Measurements from ENCODE around the gene WDR77. TPM values are rescaled to one million over a fixed set of nuclear protein-coding genes. Genes with fewer than 3 reads are reported as not detected.

The WDR77 gene
- total RNA-seq, 2 experiments from 2014 or later, result 12.4 to 15.1 TPM

- Mint-ChIP-seq H3K27me3 (no peaks in the 10 kb centered on the region), H3K4me3 (no peak overlapping the region), H3K4me1 (ENCODE audit: low read depth) (peaks cover 8% of the 10 kb centered on the region), H3K9me3 (no peaks in the 10 kb centered on the region), H3K36me3 (ENCODE audit: low read depth) (no peaks in the 10 kb centered on the region), H3K27ac (no peak overlapping the region)
- intact Hi-C loops (cut with DNase I, micrococcal nuclease), result no loop called here
- ChIA-PET POLR2A (no interaction called here), CTCF (interaction anchor here (0.5 kb wide), 1 partner anchor 1389 kb away, joined by 3 read pairs; no protein-coding TSS in a partner anchor)
- DNase-seq (no peak), ATAC-seq (ENCODE audit: poor library complexity) (no peak)
- H3K4me3 ChIP-seq (ENCODE audit: low read length), result no peak overlapping the region
- H3K4me1 ChIP-seq (ENCODE audit: insufficient read depth, low read length), result no peaks in the 10 kb centered on the region
- H3K36me3 ChIP-seq (ENCODE audit: insufficient read depth, low read length), result no peaks in the 10 kb centered on the region
- TF ChIP-seq CTCF (IDR thresholded peaks at IDR 0.05), result no peak
- H3K27ac ChIP-seq (ENCODE audit: low read depth in 1 of 2, low read length in 2 of 2), result no peak overlapping the region
- H3K27me3 ChIP-seq (ENCODE audit: control insufficient read depth in 1 of 2, insufficient read depth in 2 of 2, low read length in 2 of 2), result no peaks in the 10 kb centered on the region
- no peaks in the 10 kb centered on the region for H3K9me3 ChIP-seq (ENCODE audit: control insufficient read depth in 1 of 2, insufficient read depth in 1 of 2, low read length in 2 of 2)
Measured at GRCh38 chr1:111488669-111489068, 39.6 kb upstream of the WDR77 start.

- intact Hi-C loops (cut with DNase I, micrococcal nuclease), result no loop called here
- CTCF ChIA-PET, result no interaction called here
- no peak for ATAC-seq (ENCODE audit: poor library complexity)
Measured at GRCh38 chr1:111487133-111487532, 38.1 kb upstream of the WDR77 start.

GRCh38 chr1:111486431-111486830, 37.4 kb upstream of the WDR77 start:
- ChIA-PET CTCF (no interaction called here), POLR2A (interaction anchor here (1.6 to 1.9 kb wide), 2 partner anchors 10 to 17 kb away, joined by 4 read pairs; partner anchors contain the start of genes ADORA3 and TMIGD3)
- Mint-ChIP-seq H3K4me3 (no peak overlapping the region), H3K9me3 (no peaks in the 10 kb centered on the region), H3K27me3 (no peaks in the 10 kb centered on the region), H3K4me1 (ENCODE audit: low read depth) (peaks cover 24% of the 10 kb centered on the region), H3K27ac (no peak overlapping the region), H3K36me3 (ENCODE audit: low read depth) (no peaks in the 10 kb centered on the region)
- intact Hi-C loops (cut with DNase I, micrococcal nuclease), result no loop called here
- DNase-seq, result no peak
- TF ChIP-seq CTCF (IDR thresholded peaks at IDR 0.05), result no peak
- Histone ChIP-seq H3K36me3 (ENCODE audit: insufficient read depth, low read length) (no peaks in the 10 kb centered on the region), H3K27ac (ENCODE audit: low read depth in 1 of 2, low read length in 2 of 2) (no peak overlapping the region), H3K27me3 (ENCODE audit: control insufficient read depth in 1 of 2, insufficient read depth in 2 of 2, low read length in 2 of 2) (no peaks in the 10 kb centered on the region), H3K4me1 (ENCODE audit: insufficient read depth, low read length) (peaks cover 4% of the 10 kb centered on the region), H3K9me3 (ENCODE audit: control insufficient read depth in 1 of 2, insufficient read depth in 1 of 2, low read length in 2 of 2) (no peaks in the 10 kb centered on the region), H3K4me3 (ENCODE audit: low read length) (no peak overlapping the region)
- no peak for ATAC-seq (ENCODE audit: poor library complexity)

More at GRCh38 chr1:111487133-111487532, 38.1 kb upstream of the WDR77 start:
- no peaks in the 10 kb centered on the region for H3K27me3 ChIP-seq (ENCODE audit: control insufficient read depth in 1 of 2, insufficient read depth in 2 of 2, low read length in 2 of 2)
- H3K4me3 Mint-ChIP-seq, result no peak overlapping the region
- no peaks in the 10 kb centered on the region for H3K9me3 ChIP-seq (ENCODE audit: control insufficient read depth in 1 of 2, insufficient read depth in 1 of 2, low read length in 2 of 2)
- POLR2A ChIA-PET, result interaction anchor here (0.6 to 1.9 kb wide), 3 partner anchors 10 to 215 kb away, joined by 4 read pairs; partner anchors contain the start of genes ADORA3 and TMIGD3
- H3K27ac Mint-ChIP-seq, result no peak overlapping the region
- no peak for TF ChIP-seq CTCF (IDR thresholded peaks at IDR 0.05)
- H3K4me3 ChIP-seq (ENCODE audit: low read length), result no peak overlapping the region
- no peaks in the 10 kb centered on the region for H3K36me3 ChIP-seq (ENCODE audit: insufficient read depth, low read length)
- DNase-seq, result no peak
- H3K4me1 Mint-ChIP-seq (ENCODE audit: low read depth), result peaks cover 19% of the 10 kb centered on the region
- H3K27ac ChIP-seq (ENCODE audit: low read depth in 1 of 2, low read length in 2 of 2), result no peak overlapping the region
- no peaks in the 10 kb centered on the region for H3K36me3 Mint-ChIP-seq (ENCODE audit: low read depth)
- no peaks in the 10 kb centered on the region for H3K27me3 Mint-ChIP-seq
- H3K4me1 ChIP-seq (ENCODE audit: insufficient read depth, low read length), result no peaks in the 10 kb centered on the region
- no peaks in the 10 kb centered on the region for H3K9me3 Mint-ChIP-seq
